Inflammatory macrophage (primary cell): Measurements from ENCODE around the gene NXNL2.

Experiments
- DNase-seq, 2 donors: peaks; one replicate each; pipeline ENCODE4 v3.0.0-alpha.2; 2020 to 2022
- total RNA-seq, 18 experiments: gene quantifications; one replicate each; lab custom pipeline; 2026; ENCODE audit warnings: mixed read lengths in 6 of 18, inconsistent platforms in 2 of 18; lab: John Stamatoyannopoulos, UW

The NXNL2 gene
- 0 to 0.09 (median 0) reads per million in 18 experiments for total RNA-seq

GRCh38 chr9:88534456-88535225 lies at the start of gene NXNL2:
Gene NXNL2 (plus strand): TSS chr9:88535178. CDS start chr9:88535435, 257 bp downstream.
- DNase-seq: no peak

- DNase-seq: no peak
Measured at GRCh38 chr9:88488166-88488565, 46.8 kb upstream of the NXNL2 start.

- DNase-seq: no peak
Measured at GRCh38 chr9:88494983-88495721, 39.8 kb upstream of the NXNL2 start.

GRCh38 chr9:88497224-88497623 lies 37.8 kb upstream of the NXNL2 start:
- no peak for DNase-seq

- no peak for DNase-seq
Measured at GRCh38 chr9:88498880-88499279, 36.1 kb upstream of the NXNL2 start.

GRCh38 chr9:88501086-88501485 lies 33.9 kb upstream of the NXNL2 start:
- DNase-seq: no peak

GRCh38 chr9:88502552-88503034 lies 32.4 kb upstream of the NXNL2 start:
- DNase-seq: no peak

- DNase-seq: no peak
Measured at GRCh38 chr9:88503081-88503844, 31.7 kb upstream of the NXNL2 start.

GRCh38 chr9:88503845-88504764 lies 30.9 kb upstream of the NXNL2 start:
- DNase-seq: no peak

- no peak for DNase-seq
Measured at GRCh38 chr9:88508326-88508725, 26.7 kb upstream of the NXNL2 start.

GRCh38 chr9:88511906-88512305 lies 23.1 kb upstream of the NXNL2 start:
- DNase-seq: no peak

- no peak for DNase-seq
Measured at GRCh38 chr9:88514247-88514646, 20.7 kb upstream of the NXNL2 start.

GRCh38 chr9:88521308-88521707 lies 13.7 kb upstream of the NXNL2 start:
- peak; percentile 68 to 88 for DNase-seq

- no peak for DNase-seq
Measured at GRCh38 chr9:88522360-88522759, 12.6 kb upstream of the NXNL2 start.

- no peak for DNase-seq
Measured at GRCh38 chr9:88523056-88523455, 11.9 kb upstream of the NXNL2 start.

GRCh38 chr9:88524911-88525310 lies 10.1 kb upstream of the NXNL2 start:
- DNase-seq: no peak

- DNase-seq: no peak
Measured at GRCh38 chr9:88527618-88528017, 7.4 kb upstream of the NXNL2 start.

- no peak for DNase-seq
Measured at GRCh38 chr9:88528080-88528790, 6.7 kb upstream of the NXNL2 start.

- DNase-seq: no peak
Measured at GRCh38 chr9:88529496-88529895, 5.5 kb upstream of the NXNL2 start.

GRCh38 chr9:88530051-88530450 lies 4.9 kb upstream of the NXNL2 start:
- DNase-seq: peak; percentile 3 to 29
